Fibroblast of skin of back (primary cell): Measurements from ENCODE around the gene KNDC1. TPM values are rescaled to one million over a fixed set of nuclear protein-coding genes. Genes with fewer than 3 reads are reported as not detected.
"Not testable (repeated sequence)": the region's sequence is repeated elsewhere in the genome, so short reads cannot be mapped to it uniquely, and the experiment has no call there.

Experiments
- DNase-seq: peaks from one replicate; pipeline ENCODE4 v3.0.0-alpha.2; 2013
- polyA plus RNA-seq, 2 experiments: library from polyadenylated mRNA; unstranded; fragments of 120-200 nt; gene quantifications; one replicate each; pipeline ENCODE4 v1.2.1, GENCODE V29; 2013; ENCODE audit not compliant: insufficient read length in 2 of 2

KNDC1 gene, protein sequence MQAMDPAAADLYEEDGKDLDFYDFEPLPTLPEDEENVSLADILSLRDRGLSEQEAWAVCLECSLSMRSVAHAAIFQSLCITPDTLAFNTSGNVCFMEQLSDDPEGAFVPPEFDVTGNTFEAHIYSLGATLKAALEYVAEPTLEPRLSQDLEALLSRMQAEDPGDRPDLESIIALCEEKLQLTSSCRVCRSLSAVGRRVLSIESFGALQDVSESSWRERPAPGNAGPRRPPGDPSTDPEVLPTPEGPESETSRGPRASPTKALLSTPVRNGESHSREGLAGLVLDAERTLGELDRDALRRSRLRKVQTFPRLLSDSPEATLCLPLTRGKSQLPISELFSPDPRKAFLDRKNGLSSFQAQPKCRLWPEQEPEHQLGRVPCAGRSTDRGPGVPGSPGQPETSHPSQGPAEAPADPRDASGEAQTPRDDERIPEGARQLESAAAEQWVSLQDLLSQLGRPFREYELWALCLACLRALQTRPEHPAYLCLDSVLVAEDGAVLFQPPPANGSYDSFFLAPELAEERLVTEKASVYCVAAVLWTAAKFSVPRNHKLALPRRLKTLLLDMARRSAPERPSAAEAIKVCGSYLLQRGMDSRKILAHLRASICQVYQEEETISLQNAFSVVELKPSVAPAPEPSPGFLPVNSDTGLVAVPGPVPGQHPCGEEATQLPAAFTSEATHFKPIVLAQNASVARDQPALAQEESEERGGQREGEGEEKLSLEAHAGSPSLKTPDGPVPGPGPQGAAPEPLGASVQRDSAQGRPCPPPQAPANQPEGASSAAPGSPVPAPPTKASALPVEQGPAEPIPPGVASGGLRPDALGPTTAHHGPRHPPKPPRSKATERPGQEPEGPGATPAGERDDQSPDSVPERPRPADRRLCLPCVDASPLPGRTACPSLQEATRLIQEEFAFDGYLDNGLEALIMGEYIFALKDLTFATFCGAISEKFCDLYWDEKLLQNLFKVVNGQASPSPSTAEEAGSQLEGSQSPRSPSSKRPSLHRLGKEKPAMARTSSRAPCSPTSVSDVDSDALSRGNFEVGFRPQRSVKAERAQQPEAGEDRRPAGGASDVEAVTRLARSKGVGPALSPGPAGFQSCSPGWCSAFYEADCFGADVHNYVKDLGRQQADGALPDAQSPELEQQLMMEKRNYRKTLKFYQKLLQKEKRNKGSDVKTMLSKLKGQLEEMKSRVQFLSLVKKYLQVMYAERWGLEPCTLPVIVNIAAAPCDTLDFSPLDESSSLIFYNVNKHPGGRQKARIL (N-terminal part only)
- 0.11 TPM for polyA plus RNA-seq (2013, experiment 1 of 2; ENCODE audit: insufficient read length)
- polyA plus RNA-seq (2013, experiment 2 of 2; ENCODE audit: insufficient read length) = 0.11 TPM

- DNase-seq = peak; percentile 6
Measured at GRCh38 chr10:133159950-133160825, at the start of gene KNDC1. TSS of gene KNDC1 (plus strand) at chr10:133160219. CDS start at chr10:133160468, 249 bp downstream.

- no peak for DNase-seq
Measured at GRCh38 chr10:133110609-133111275, 49.3 kb upstream of the KNDC1 start.

- not testable (repeated sequence) for DNase-seq
Measured at GRCh38 chr10:133111640-133112039, 48.4 kb upstream of the KNDC1 start.

DNA sequence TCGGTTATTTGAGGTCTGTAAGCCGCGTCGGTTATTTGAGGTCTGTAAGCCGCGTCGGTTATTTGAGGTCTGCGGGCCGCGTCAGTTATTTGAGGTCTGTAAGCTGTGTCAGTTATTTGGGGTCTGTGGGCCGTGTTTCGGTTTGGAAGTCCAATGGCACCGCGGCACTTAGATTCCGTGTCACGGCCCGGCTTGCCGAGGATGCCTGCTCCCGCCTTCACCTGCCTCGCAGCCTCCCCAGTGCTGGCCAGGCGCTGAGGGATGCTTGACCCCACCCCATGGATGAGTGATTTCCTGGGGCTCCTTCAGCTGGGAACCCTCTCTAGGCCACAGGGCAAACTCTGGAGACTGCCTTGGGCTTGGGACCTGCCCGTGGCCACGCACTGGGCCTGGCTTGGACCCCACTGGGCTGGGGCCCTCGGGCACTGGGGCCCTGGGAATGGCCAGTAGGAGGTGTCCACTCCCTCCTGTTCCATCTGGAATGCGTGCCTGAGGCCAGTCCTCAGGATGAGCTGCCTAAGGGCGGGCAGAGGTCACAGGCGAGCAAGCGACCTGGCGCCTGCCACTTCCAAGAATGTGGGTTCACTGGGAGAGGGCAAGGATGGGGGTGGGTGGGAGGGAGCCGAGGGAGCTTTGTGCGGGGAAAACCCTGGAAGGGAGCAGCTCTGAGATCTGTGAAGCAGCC is 46.7 kb upstream of the KNDC1 start:
- no peak for DNase-seq

DNA sequence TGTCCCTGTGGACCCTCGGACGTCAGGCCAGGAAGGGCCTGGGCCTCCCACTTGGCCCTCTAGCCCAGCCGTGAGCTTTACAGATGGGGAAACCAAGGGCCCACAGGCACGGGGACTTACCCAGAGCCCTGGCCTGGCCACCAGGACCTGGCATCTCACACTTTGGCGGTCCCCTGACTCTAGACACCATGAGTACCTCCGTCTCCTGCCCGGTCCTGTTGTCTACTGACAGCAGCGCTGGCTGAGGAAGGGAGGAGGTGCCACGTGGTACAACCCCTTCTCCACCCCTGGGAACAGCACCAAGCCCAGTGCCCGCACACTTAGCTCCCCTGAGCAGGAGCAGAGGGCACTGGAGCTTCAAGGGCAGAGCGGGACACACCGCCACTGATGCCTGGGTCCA is 46.2 kb upstream of the KNDC1 start:
- DNase-seq = no peak

- DNase-seq = no peak
Measured at GRCh38 chr10:133114251-133114650, 45.8 kb upstream of the KNDC1 start.

DNA sequence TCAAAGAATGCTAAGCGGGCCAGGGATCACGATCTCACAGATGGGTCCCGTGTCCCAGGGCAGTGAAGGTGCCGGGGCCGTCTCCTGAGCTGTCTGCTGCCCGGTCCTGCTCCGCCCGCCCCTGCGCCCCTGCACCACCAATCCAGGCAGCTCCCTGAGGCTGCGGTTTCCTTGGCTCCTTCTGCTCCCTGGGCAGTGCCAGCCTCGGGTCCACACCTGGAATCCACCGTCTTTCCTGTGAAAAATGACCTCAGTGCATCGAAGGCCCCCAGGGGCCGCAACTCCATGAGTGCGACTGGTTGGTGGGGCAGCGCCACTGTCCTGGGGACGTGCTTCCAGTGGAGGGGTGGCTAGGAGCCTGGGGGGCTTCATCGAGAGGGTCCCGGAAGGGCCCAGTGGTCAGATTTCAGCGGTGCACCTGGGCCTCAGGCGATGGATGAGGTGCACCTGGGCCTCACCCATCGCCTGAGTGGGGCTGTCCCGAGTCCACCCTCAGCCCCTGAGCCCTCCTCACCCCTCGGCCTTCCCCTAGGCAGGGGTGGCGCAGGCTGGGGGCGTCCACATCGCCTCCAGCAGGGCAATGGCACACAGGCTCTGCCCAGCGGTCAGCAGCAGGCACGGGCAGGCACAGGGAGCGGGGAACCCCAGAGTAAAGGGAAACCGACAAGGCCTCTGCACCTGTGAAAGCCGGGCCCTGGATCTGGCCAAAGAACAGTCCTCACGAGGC is 45.1 kb upstream of the KNDC1 start:
- DNase-seq = no peak

DNA sequence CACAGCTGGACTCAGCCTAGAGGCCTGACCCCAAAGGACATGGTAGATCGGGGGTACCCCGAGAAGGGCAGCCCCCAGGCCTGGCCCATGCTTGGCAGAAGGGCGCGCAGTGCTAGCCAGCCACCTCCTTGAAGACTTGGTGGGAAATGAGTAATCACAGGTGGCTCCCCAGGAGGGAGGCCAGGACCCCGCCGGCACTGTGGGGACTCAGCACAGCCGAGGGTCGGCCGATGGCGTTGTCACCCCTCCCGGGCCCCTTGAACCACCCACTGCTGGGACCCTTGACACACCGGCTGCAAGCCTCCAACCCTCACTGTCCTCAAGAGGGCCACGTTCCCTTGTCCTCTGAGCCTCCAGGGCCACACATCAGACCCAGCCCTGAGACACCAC is 44.6 kb upstream of the KNDC1 start:
- DNase-seq = no peak

- no peak for DNase-seq
Measured at GRCh38 chr10:133115976-133116375, 44.0 kb upstream of the KNDC1 start.

DNA sequence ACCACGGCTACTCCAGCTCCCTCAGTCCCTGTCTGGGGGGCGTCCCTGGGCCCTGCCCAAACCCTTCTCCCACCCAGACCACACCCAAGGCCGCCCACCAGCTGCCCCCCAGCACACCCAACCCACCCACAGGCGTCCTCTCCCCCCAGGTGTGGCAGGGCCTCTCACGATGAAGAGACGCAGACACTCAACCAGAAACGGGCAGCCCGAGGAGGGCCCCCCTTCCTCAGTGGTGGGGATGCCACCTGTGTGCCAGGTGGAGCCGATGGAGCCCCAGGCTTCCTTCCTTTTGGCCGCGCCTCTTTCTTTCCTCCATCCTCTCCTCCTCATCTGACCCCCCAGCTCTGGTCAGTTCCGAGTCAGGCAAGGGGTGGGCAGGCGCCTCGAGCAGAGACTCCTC is 43.6 kb upstream of the KNDC1 start:
- DNase-seq = no peak

GRCh38 chr10:133117036-133117687 is 42.9 kb upstream of the KNDC1 start:
- no peak for DNase-seq

DNA sequence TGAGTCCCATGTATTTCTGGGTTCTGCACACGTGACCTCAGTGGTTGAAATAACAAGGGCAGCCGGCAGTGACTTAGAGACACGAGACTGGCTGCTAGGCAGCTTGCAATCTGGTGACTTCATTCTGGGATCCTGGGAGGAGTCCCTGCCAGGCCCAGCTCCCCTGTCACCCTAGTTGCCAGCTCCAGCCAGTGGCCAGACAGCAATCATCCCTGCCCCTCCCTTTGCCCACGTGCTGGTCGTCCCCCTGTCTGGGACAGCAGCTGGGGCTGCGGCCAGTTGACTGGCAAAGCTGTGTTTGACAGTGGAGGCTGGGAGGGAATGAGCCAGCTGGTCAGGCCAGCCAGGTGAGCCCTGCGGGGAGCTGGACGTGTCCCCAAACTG is 42.3 kb upstream of the KNDC1 start:
- no peak for DNase-seq

- no peak for DNase-seq
Measured at GRCh38 chr10:133121479-133121878, 38.5 kb upstream of the KNDC1 start.

GRCh38 chr10:133122171-133122935 is 37.7 kb upstream of the KNDC1 start:
- DNase-seq = no peak

DNA sequence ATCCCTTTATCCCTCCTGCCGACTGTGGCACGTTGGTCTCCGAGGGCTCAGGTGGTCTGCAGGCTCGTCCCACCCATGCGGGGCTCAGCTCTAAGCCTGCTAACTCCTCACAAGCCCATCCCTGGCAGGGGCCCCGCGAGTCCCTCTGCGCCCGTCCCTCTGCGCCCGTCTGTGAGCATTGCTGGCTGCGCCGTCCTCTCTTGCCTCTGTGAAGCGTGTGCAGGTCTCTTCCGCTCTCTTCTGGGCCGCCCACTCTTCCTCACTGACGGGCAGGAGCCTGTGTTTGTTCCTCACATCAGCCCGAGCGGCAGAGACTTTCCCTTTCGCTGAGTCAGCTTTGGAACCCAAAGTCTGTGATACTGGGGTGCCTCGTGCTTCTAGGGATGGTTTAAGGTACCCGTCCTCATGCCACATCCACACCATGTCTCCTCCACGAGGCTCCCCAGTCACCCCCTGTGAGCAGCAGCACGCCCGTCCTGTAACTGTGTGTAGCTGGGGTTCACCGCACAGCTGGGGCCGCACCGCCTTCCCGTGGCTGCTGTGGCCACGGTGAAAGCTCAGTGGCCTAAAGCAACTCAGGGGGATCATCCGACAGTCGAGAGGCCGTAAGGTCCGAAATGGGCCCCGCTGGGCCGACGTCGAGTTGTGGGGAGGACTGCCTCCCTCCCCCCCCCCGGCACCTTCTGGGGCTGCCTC is 36.8 kb upstream of the KNDC1 start:
- no peak for DNase-seq

DNA sequence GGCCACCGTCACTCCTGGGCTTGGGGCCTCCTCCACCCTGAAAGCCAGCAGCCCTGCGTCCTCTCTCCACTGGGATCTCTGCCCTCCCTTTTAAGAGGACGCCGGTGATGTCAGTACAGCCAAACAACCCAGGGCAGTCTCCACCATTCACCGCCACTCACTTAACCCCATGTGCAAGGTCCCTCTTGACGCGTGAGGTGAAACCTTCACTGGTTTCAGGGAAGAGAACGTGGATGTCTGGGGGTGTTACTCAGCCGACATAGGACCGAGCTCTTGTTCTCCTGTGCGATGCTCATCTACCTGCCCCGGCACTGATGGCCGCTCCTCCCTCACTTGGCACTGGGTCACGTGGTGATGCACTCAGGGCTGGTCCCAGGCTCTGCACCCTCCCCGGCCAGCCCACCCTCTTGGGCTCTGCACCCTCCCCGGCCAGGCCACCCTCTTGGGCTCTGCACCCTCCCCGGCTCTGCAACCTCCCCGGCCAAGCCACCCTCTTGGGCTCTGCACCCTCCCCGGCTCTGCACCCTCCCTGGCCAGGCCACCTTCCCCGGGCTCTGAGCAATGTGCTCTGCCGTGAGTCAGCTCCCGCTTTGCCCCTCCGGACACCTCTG is 36.2 kb upstream of the KNDC1 start:
- no peak for DNase-seq
